GM21515 (cell line): ENCODE measurements around the gene FAIM2.
A peak's percentile ranks its signal among the peaks of the same experiment; 100 is the strongest.
"Not testable (repeated sequence)": the region's sequence is repeated elsewhere in the genome, so short reads cannot be mapped to it uniquely, and the experiment has no call there.

ENCODE experiments used
- ATAC-seq: cut with Tn5 transposase; IDR thresholded peaks from one replicate; pipeline ENCODE4 v1.9.1; 2021; ENCODE audit not compliant: unreplicated experiment

The FAIM2 gene

GRCh38 chr12:49866859-49867569 lies 36.7 kb downstream of the FAIM2 start:
- ATAC-seq = no peak

DNA sequence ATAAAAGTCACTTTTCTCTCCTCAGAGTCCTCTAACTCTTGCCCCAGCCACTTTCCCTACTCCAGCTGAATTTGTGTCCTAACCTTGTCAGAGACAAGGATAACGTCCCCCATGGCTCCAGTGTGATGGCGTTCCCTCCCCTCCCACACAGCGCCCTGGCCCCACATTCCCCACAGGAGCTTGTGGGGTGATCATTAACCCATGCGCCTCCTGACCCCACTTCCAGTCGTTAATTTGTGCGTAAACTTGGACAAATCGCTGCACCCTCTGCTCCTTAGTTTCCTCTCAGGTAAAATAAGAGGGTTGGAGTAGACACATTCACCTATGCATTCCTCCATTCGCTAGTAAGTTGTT lies 37.9 kb downstream of the FAIM2 start:
- no peak for ATAC-seq

DNA sequence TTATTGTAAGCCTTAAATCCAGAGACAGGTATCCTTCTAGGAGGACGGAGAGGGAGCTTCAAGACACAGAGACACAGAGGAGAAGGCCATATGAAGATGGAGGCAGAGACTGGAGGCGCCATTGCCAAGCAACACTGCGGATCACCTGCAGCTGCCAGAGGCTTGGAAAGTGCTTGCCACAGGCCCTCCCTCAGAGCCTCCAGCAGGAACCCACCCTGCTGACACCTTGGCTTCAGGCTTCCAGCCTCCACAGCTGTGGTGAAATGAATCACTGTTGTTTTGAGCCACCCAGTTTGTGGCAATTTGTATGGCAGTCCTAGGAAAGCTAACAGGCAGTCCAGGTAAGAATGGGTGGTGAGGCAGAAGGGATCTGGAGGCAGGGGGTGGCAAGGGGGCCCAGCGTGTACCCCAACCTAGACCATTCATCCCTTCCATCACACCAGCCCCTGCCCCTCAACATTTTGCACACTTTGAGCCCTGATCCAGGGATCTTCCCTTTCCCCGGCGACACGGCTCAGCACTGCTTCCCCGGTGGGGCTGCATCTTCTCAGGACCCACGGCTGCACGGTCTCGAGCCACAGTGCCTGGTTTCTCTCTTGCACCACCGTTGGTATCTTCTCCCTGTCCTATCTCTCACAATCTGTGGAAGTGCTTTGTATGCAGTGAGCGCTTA lies 38.5 kb downstream of the FAIM2 start:
- no peak for ATAC-seq

GRCh38 chr12:49864798-49865090 lies 39.0 kb downstream of the FAIM2 start:
- no peak for ATAC-seq

GRCh38 chr12:49863946-49864797 lies 39.5 kb downstream of the FAIM2 start:
- no peak for ATAC-seq

- ATAC-seq = not testable (repeated sequence)
Measured at GRCh38 chr12:49860921-49861320, 42.8 kb downstream of the FAIM2 start.

DNA sequence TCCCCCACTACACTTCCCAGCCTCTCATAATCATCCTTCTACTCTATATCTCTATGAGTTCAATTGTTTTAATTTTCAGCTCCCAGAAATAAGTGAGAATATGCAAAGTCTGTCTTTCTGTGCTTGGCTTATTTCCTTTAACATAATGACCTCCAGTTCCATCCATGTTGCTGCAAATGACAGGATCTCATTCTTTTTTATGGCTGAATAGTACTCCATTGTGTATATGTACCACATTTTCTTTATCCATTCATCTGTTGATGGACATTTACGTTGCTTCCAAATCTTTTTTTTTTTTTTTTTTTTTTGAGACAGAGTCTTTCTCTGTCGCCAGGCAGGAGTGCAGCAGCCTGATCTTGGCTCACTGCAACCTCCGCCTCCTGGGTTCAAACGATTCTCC lies 47.8 kb downstream of the FAIM2 start:
- not testable (repeated sequence) for ATAC-seq

- ATAC-seq = no peak
Measured at GRCh38 chr12:49854976-49855375, 48.7 kb downstream of the FAIM2 start.

GRCh38 chr12:49853671-49854070 lies 50.0 kb downstream of the FAIM2 start:
- no peak for ATAC-seq

- no peak for ATAC-seq
Measured at GRCh38 chr12:49847161-49847560, 56.5 kb downstream of the FAIM2 start.

DNA sequence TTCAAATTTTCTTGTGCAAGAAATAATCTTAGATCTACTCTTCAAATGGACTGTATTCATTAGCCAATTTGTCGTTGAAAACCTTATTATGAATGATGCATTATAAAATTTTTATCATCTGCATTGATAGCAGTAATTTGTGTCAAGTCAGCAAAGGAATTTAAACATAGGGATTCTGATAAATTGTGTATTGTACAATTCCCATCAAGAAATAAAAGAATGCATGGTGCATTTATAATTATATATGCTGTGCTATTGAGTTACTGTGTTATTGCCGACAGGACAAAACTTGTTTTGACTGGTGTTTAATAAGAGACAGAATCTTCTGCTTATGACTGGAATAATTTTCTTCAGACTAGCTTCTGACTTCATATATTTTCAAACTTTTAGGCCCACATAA lies 57.7 kb downstream of the FAIM2 start:
- ATAC-seq = no peak

DNA sequence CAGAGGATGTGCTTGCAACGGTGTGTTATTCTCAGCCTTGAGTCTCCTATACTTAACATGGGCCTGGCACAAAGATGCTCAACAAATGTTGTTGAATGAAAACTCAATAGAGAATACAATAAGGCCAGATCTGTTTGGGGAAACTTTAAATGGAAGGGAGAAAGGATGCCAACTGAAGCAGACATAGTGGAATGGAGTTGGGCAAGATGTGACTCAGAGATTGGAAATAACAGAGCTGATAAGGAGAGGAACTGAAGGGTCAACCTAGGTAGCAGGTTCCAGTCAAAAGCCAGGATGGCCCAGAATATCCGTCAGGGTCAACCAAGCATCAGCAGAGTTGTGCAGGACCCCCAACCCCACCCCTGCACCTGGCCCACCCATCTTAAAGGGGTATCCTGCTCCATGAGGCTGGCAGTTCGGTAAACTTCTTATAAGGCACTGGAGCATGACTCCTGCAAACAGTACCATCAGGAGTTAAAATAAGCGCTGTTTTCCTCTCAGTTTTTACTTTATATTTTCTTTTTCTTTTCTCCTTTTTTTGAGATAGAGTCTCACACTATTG lies 59.7 kb downstream of the FAIM2 start:
- ATAC-seq = no peak

GRCh38 chr12:49843411-49843810 lies 60.3 kb downstream of the FAIM2 start:
- ATAC-seq = no peak

DNA sequence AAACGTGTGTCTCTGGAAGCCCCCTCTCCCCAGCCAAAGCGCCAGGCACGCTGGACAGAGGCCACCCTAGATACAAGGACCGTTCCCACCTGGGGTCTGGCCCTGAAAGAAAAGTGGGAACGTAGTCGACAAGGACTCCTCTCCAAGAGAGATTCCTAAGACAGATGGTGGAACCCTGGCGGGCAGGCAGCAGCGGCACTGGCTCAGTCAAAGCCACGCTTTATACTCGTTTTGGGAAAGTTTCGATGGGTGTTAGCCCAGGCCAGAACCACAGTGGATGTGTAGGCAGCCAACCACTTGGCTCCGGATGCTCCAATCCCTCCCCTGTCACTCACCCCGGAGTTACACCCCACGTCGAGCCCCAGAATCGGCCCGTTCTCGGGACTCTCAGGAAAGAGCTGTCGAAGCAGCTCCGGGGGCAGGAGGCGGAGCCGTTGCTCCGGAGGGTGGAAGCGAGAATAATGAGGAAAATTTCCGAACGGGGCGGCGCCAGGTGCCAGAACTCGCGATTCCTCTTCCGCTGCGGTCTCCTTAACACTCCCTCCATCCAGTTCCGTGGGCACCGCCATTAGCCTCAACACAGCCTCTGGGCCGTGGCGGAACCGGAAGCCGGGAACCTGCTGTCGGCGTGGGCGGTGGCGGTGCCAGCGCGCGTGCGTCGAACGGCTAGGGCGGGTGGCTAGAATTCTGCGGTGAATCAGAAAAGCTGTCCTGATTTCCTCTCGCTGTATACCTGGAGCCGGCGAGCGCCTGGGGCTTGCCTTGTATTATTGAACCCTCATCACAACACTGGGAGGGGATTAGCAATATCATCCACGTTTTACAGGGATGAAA lies 61.0 kb downstream of the FAIM2 start, which contains the start of gene BCDIN3D:
BCDIN3D (minus strand) TSS at position 588 of the 834 bp plus-strand sequence; CDS start at position 569, 19 bp downstream.
- ATAC-seq = peak; percentile 86

DNA sequence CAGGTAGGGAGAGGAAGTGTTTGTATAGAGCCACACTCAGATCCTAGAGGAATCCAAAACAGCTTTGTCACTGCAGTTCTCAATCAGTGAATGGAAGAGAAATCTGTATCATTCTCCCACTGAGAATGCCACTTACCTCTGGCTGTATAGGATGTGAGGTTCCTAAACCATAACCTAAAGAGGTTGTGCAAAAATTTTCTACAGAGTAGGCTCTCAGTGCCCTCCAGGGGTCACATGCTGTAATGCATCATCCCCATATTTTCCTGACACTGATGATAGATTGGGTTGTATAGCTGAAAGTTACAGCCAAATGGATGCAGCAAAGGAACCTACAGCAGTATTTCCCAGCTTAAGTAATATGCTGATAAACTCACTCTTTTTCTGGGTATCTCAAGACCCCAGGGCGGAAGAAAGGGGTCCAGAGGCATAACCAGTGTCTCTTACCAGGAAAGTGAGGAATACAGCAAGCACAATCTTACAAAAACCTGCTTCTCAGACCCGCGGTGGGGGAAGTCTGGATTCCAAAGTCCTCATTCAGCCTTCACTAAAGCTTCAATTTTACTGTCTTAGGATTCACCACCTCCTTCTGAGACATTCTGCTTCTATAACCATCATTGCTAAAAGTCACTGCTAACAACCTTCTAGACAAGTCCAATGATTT lies 64.6 kb downstream of the FAIM2 start:
- ATAC-seq = no peak

DNA sequence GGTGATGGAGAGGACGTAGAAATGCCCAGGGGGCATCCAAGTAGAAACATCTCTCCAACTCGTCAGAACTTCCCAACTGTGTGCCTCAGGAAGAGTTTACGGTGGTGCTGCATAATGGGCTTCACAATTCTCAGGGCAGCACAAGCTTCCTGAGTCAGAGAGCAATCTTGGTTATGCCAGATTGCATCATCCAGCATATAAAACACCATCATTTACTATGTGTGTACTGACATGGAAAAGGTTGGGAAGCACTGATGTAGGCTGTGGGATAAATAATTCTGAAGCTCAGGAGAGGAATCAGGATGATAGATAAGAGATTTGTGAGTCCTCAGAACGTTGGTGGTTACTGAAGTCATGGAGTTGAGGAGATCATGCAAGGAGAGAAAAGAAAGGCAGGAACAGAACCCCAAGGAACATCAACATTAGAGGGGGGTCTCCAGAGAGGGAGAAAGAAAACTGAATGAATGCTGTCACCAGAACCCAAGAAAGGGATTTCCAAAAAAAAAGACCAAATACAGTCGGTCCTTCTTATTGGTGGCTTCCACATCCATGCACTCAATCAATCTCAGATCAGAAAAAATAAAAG lies 70.8 kb downstream of the FAIM2 start:
- no peak for ATAC-seq

GRCh38 chr12:49831717-49832116 lies 72.0 kb downstream of the FAIM2 start:
- no peak for ATAC-seq

- ATAC-seq = peak; percentile 84
Measured at GRCh38 chr12:49828133-49829091, 75.3 kb downstream of the FAIM2 start, which contains the start of gene NCKAP5L. Gene NCKAP5L, minus strand, starts transcription at chr12:49828413. Its CDS starts 24,369 bp downstream, at chr12:49804044.
